Measurements from ENCODE around the gene UBR4. TPM values are rescaled to one million over a fixed set of nuclear protein-coding genes. Genes with fewer than 3 reads are reported as not detected.

UBR4 gene
- polyA plus RNA-seq, 1 donor (not counting 4 experiments of a cell fraction or from before 2014, with no cell fraction given), result 39.0 TPM

GRCh38 chr1:19057182-19057779 is 152.8 kb downstream of the UBR4 start:
- Histone ChIP-seq H3K36me3 (ENCODE audit: control insufficient read depth in 2 of 2, extremely low read depth in 1 of 2, insufficient read depth in 2 of 2, low read length in 2 of 2) (no peaks in the 10 kb centered on the region), H3K9me3 (ENCODE audit: control insufficient read depth, low read depth, low read length) (no peaks in the 10 kb centered on the region), H3K27me3 (ENCODE audit: control insufficient read depth, extremely low read depth, insufficient read depth, low read length) (peaks cover 29% of the 10 kb centered on the region), H3K4me1 (ENCODE audit: control insufficient read depth, extremely low read depth, insufficient read depth, low read length) (peaks cover 17% of the 10 kb centered on the region), H4K20me1 (ENCODE audit: control insufficient read depth, extremely low read depth, insufficient read depth, low read length) (no peaks in the 10 kb centered on the region), H3K27ac (ENCODE audit: control insufficient read depth, insufficient read depth, low read length) (no peak overlapping the region), H2AFZ (ENCODE audit: control insufficient read depth, low read length) (no peak overlapping the region), H3K9me1 (ENCODE audit: control insufficient read depth, extremely low read depth, insufficient read depth, low read length) (no peaks in the 10 kb centered on the region), H3K4me3 (ENCODE audit: control insufficient read depth in 2 of 3, extremely low read depth in 1 of 3, insufficient read depth in 2 of 3, low read depth in 1 of 3, low read length in 3 of 3) (no peak overlapping the region), H3K4me2 (ENCODE audit: control insufficient read depth, extremely low read depth, insufficient read depth, low read depth, low read length) (no peak overlapping the region), H3K9ac (ENCODE audit: control insufficient read depth, extremely low read depth, insufficient read depth, low read length) (no peak overlapping the region), H3K79me2 (ENCODE audit: control insufficient read depth, insufficient read depth, low read length) (no peaks in the 10 kb centered on the region)
- no peak for DNase-seq (ENCODE audit: low read depth, low spot score)
- dilution Hi-C loops (cut with MboI; ENCODE audit: extremely low pct_ligation_motif_present, low sequenced_read_pairs), result no loop called here
- no peak for FAIRE-seq
- TF ChIP-seq CTCF (optimal IDR thresholded peaks at IDR 0.05 in 1 of 3, IDR thresholded peaks at IDR 0.05 in 1 of 3, conservative IDR thresholded peaks at IDR 0.05 in 1 of 3; ENCODE audit: extremely low read depth in 1 of 3, insufficient read depth in 2 of 3, low read length in 3 of 3), result peak in 2 of 3 experiments; percentile 4 to 44
- TF ChIP-seq EZH2 (IDR thresholded peaks at IDR 0.05; ENCODE audit: low read length), result no peak

- no peak for TF ChIP-seq CTCF (optimal IDR thresholded peaks at IDR 0.05 in 1 of 3, IDR thresholded peaks at IDR 0.05 in 1 of 3, conservative IDR thresholded peaks at IDR 0.05 in 1 of 3; ENCODE audit: extremely low read depth in 1 of 3, insufficient read depth in 2 of 3, low read length in 3 of 3)
- TF ChIP-seq EZH2 (IDR thresholded peaks at IDR 0.05; ENCODE audit: low read length), result no peak
- H3K27me3 ChIP-seq (ENCODE audit: control insufficient read depth, extremely low read depth, insufficient read depth, low read length), result peaks cover 29% of the 10 kb centered on the region
- DNase-seq (ENCODE audit: low read depth, low spot score) (no peak), FAIRE-seq (no peak)
- H4K20me1 ChIP-seq (ENCODE audit: control insufficient read depth, extremely low read depth, insufficient read depth, low read length), result no peaks in the 10 kb centered on the region
- no peaks in the 10 kb centered on the region for H3K9me3 ChIP-seq (ENCODE audit: control insufficient read depth, low read depth, low read length)
- H3K4me1 ChIP-seq (ENCODE audit: control insufficient read depth, extremely low read depth, insufficient read depth, low read length), result peaks cover 13% of the 10 kb centered on the region
- dilution Hi-C loops (cut with MboI; ENCODE audit: extremely low pct_ligation_motif_present, low sequenced_read_pairs), result no loop called here
- no peak overlapping the region for H3K4me2 ChIP-seq (ENCODE audit: control insufficient read depth, extremely low read depth, insufficient read depth, low read depth, low read length)
- no peak overlapping the region for H3K9ac ChIP-seq (ENCODE audit: control insufficient read depth, extremely low read depth, insufficient read depth, low read length)
- H3K4me3 ChIP-seq (ENCODE audit: control insufficient read depth in 2 of 3, extremely low read depth in 1 of 3, insufficient read depth in 2 of 3, low read depth in 1 of 3, low read length in 3 of 3), result no peak overlapping the region
- no peak overlapping the region for H3K27ac ChIP-seq (ENCODE audit: control insufficient read depth, insufficient read depth, low read length)
- no peaks in the 10 kb centered on the region for H3K36me3 ChIP-seq (ENCODE audit: control insufficient read depth in 2 of 2, extremely low read depth in 1 of 2, insufficient read depth in 2 of 2, low read length in 2 of 2)
- no peaks in the 10 kb centered on the region for H3K79me2 ChIP-seq (ENCODE audit: control insufficient read depth, insufficient read depth, low read length)
- no peaks in the 10 kb centered on the region for H3K9me1 ChIP-seq (ENCODE audit: control insufficient read depth, extremely low read depth, insufficient read depth, low read length)
- H2AFZ ChIP-seq (ENCODE audit: control insufficient read depth, low read length), result no peak overlapping the region
These were observed 154.4 kb downstream of the UBR4 start for GRCh38 chr1:19055701-19056100.

Measured in keratinocyte (primary cell).